NCI-H345 treated with DMSO at 0.1 percent for 48 hours (cell line): ENCODE results near the gene SPANXD.
"Not testable (repeated sequence)": the region's sequence is repeated elsewhere in the genome, so short reads cannot be mapped to it uniquely, and the experiment has no call there.

Source experiments
- DNase-seq: peaks from one replicate; lab custom pipeline; 2025; ENCODE audit not compliant: unreplicated experiment; lab: John Stamatoyannopoulos, UW

SPANXD gene, protein sequence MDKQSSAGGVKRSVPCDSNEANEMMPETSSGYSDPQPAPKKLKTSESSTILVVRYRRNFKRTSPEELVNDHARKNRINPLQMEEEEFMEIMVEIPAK

DNA sequence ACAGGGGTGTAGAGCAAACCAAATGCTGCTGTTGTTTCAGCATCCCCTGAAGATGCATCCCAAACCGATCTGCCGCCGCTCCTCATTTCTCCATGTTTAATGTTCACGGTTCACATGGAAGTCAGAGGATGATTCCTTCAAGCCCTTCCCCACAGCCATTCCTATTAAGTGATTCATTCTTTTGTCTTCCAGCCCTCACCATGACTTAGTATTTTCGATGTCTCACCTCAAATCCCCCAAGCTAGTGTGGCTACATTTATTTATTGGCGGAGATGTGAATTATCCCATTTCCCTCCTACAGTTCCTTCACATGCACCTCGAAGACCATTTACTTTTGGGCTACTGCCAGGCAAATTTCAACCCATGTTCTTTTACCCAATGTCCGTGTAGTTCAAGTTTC, at the start of gene SPANXD:
SPANXD (minus strand) TSS at position 101 of the 400 bp plus-strand sequence. CDS start 334 bp downstream, outside the sequence.
- DNase-seq = not testable (repeated sequence)

DNA sequence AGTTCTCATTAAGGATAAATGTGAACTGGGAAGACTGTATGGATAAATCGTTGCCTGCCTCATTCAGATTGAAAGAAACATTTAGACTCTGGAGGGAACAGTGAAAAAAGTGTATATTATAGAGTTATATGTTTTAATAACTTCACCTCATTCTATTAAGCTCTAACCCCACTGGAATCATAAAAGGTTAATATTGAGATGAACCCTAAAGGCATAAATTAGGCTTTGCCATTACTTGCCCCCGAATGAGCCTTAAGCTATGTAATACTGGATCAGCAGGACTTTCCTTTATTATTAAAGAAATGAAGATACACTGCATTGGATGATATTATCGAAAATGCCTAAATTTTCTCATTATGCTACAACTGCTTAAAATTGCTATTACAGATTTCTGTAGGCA, 44.1 kb upstream of the SPANXD start:
- DNase-seq = no peak

DNA sequence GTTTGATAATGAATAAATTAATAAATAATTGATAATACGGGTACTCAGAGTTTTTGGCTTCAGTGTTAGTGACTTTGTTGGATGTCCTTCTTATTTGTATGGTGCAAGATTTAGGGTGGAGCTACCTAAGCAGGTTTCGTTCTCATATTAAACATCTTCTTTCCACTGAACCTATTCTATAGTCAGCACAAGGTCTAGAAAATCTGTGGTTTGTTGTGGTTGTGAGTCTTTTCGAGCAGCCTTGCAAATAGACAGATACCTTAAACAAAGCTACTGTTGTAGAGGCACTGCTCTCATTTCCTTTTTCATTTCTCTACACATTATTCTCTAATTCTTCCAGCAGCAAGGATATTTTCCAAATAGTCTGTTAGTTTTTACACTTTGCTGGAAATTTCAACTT, 38.1 kb upstream of the SPANXD start:
- DNase-seq = no peak

DNA sequence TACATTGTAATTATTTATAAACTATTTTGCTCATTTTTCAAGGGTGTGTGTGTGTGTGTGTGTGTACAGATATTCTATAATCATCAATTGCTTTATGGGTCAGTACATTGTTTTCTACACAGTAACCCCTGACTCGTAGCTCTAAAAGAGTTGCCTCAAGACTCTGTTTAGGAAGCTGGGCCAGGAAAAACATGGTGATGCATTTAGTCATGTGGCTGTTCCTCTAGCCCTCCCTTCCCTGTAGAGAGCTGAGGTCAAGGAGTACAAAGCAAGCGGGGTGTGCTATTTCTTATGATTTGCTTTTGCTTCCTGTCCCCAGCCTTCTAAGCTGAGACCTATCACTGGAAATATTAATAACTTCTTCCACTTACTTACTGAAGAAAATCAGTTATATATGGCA, 34.8 kb upstream of the SPANXD start:
- no peak for DNase-seq

DNA sequence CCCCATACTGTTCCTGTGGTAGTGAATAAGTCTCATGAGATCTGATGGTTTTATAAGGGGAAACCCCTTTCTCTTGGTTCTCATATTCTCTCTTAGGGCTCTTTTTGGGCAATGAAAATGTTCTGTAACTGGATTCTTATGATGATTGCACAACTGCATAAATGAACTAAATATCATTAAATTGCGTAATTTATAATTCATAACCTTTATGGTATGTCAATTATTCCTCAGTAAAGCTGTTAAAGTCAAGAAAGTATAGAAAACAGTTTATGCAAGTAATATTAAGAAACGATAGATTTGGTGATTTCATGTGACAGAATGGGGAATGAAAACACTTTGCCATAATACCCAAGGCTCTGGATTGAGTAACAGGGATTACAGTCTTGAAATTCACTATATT, 33.5 kb upstream of the SPANXD start:
- no peak for DNase-seq

DNA sequence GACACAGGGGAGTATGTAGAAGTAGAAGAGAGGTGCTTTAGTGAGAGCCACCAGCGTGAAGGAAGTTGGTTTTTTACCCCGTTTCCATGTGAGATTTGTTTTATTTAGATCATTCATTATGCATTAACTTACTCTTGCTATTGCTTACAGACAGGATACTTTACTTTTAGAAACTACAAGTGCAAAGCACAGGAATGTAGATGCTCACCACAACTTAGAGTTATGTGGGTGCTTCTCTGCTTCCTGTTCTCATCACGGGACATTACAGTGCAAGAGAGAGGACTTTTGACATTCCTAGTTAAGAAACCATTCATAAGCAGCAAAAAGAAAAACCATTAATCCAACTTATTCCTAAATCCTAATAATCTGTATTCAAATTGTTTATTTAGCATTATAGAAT, 25.6 kb upstream of the SPANXD start:
- no peak for DNase-seq

DNA sequence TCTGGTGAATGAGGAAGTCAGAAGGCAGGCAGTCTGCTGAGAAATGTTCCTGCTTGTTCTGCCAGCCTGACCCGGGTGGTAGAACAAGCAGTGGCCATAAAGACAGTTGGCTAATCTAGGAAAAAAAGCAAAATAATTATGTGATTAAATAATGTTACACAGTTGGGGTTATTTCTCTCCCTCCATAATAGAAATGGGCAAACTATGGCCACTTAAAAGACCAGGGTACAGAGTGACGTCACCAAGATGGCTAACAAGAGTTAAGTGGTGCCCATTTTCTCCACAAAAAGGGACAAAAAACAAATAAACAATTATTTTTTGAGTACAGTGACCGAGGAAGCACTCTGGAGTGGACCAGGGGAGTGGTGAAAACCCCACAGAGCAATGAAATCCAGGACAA, 16.1 kb upstream of the SPANXD start:
- no peak for DNase-seq

DNA sequence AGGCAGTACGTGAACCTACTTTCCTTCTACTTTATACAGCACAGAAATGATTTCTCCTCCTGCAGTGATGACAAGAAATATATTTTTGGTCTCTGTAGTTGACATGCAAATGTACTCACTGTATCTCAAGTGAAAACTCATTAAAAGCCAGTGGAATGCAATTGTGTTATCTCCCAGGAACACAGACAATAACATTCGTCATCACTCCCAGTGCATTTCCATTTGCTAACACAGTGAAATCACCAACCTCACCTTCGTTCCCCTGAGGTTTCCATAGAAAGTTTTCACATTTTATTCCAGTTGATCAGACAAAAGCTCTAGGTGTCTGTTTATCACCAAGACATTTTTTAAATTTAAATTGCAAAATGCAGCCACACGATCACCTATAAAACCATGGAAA, 2.5 kb upstream of the SPANXD start:
- DNase-seq = no peak

DNA sequence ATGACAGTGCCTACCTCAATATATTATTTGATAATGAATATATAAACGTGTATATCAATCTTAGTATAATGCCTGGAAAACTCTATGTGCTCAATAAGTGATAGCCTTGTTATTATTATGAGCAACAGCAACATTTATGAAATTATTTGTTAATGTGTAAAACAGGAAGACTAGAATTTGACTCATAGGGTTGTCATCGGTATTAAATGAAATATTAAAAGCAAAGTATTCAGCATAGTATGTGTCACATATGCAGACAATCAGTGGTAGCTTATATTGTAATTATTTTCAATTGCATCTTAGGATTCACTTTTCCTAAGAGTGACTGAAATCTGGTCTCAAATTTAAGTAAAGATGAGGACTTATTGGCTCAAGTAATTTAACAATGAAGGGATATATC, 24.6 kb downstream of the SPANXD start:
- no peak for DNase-seq

DNA sequence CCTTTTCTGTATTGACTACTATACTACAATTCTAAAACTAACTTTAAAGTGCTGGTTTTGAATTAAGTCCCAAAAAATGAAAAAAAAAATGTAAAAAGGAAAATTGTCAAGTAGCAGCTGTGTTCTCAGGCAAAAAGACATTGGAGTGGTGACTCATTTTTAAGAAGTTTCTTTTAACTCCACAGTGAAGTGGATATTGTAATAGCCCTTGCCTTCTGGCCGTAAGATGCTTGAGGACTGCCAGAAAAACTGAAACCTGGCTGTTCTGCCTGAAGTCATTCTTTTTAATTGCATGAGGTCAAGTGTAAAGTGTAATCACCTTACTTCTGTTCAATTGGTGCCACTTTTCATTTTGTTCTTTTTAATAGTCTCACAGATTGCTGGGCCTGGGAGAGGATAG, 28.9 kb downstream of the SPANXD start:
- no peak for DNase-seq

DNA sequence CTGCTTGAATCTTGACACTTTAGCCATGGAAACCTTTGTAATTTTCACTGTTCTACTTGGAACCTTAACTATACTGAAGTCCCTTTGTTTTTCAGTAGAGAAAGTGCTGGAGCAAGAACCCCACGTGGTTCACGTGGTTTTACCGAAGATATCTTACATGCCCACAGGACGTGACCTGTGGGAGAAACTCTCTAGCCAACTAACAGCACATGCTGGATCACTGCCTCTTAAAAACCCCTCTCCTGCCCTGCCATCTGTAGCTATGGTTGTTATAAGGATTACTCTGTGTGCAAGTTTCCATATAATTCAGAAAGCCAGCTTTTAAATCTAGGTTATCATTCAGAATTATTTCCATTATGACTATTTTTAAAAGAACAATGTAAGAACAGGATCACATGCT, 30.2 kb downstream of the SPANXD start:
- DNase-seq = no peak

DNA sequence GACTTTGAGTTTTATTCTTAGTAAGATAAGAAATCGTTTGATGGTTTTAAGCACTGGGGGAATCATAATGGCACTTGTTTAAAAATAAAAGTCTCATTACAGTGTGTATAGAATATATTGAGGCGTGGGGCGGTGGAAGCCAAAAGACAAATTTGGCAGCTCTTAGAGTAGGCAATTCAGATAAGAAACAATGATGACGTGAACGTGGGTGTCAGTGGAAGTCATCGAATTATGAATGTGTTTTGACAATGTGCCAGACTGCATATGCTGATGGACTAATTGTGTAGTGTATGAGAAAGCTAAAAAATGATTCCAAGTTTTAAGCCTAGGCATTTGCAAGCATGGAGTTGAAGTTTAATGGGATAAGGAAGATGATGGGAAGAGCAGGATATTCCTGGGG, 35.8 kb downstream of the SPANXD start:
- DNase-seq = no peak

DNA sequence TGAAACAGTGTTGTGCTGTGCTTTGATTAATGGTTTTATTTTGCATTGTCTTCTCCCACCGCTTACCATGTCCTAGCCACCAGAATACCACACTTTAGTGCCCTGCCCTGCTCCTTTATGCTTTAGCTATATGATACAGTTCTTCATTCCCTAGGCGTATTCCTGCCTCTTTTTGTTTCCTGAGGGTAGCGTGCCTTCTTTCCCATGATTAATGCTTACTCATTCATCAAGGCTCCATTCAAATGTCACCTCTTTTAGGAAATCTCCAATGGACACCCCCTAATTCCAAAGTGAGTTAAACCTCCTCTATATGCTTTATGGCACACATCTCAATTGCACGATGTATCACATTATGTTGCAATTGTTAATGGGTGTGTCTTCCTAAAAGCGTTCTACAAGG, 46.3 kb downstream of the SPANXD start:
- no peak for DNase-seq
